HG03558 (cell line): Measurements from ENCODE around the gene ING2.
"Not testable (repeated sequence)": the region's sequence is repeated elsewhere in the genome, so short reads cannot be mapped to it uniquely, and the experiment has no call there.

Experiments used
- ATAC-seq: cut with Tn5 transposase; IDR thresholded peaks from one replicate; pipeline ENCODE4 v1.9.1; 2021; ENCODE audit warnings: moderate number of reproducible peaks; ENCODE audit not compliant: unreplicated experiment; ENCODE audit errors: extremely low read depth

ING2 gene, protein sequence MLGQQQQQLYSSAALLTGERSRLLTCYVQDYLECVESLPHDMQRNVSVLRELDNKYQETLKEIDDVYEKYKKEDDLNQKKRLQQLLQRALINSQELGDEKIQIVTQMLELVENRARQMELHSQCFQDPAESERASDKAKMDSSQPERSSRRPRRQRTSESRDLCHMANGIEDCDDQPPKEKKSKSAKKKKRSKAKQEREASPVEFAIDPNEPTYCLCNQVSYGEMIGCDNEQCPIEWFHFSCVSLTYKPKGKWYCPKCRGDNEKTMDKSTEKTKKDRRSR

GRCh38 chr4:183504930-183505610 is at the start of gene ING2:
Gene ING2 (plus strand): TSS chr4:183505058. CDS start chr4:183505196, 138 bp downstream.
- peak; percentile 18 for ATAC-seq

DNA sequence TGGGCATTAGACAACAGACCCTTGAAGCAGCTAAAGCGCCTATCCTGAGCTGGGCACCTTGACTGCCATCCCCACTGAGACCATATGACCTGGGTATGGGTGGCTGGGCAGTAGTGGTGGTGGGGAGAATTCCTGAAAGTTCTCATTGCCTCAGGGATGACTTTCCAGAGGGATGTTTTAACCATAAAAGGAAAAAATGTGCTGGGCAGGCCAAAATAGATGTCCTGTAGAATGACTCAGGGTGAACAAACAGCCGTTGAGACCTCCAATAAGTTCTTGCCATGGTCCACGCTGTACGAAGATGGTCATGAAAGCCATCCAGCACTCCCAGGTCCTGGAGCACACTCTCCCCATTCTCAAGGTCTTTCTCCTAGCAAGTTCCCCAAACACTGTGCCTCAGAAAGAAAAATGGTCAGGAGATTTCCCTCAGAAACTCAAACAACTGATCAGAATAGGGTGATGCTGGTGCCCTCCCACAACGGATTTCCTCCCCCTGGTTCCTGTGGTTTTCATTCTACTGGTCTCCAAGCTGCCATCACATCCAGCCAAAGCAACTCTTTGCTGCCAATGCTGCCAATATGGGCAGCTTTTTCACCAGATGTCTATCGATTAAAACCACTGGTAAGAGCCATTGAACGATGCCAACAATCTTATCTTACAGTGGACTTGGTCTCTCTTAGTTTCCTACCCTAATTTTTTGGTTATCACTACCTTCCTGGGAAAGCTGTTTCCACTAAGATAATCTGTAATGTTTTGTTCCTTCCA is 49.2 kb upstream of the ING2 start:
- ATAC-seq: no peak

DNA sequence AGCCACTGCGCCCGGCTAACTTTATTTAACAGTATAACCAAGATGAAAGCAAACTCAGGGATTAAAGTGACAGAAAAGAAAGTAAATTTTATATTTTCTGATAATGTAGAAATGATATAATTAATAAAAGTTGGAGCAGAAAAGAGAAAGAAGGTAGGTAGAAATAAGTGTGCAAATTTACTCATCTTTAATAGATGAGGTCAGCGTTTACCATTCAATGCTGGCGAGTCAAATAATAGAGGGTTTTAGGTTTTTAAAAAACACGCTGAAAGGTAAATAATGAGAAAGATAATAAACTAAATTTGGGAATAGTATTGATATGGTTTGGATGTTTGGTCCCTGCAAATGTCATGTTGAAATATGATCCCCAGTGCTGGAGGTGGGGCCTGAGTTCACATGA is 46.9 kb upstream of the ING2 start:
- no peak for ATAC-seq

- ATAC-seq: not testable (repeated sequence)
Measured at GRCh38 chr4:183463903-183464619, 40.8 kb upstream of the ING2 start.

GRCh38 chr4:183465879-183466278 is 39.0 kb upstream of the ING2 start:
- not testable (repeated sequence) for ATAC-seq

DNA sequence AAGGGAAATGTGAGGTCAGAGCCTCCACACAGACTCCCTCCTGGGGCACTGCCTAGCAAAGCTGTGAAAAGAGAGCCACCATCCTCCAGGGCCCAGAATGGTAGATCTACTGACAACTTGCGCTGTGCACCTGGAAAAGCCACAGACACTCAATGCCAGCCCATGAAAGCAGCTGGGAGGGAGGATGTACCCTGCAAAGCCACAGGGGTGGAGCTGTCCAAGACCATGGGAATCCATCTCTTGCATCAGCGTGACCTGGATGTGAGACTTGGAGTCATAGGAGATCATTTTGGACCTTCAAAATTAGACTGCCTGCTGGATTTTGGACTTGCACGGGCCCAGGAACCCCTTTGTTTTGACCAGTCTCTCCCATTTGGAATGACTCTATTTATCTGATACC is 37.6 kb upstream of the ING2 start:
- ATAC-seq: no peak

GRCh38 chr4:183468210-183469095 is 36.4 kb upstream of the ING2 start:
- no peak for ATAC-seq

DNA sequence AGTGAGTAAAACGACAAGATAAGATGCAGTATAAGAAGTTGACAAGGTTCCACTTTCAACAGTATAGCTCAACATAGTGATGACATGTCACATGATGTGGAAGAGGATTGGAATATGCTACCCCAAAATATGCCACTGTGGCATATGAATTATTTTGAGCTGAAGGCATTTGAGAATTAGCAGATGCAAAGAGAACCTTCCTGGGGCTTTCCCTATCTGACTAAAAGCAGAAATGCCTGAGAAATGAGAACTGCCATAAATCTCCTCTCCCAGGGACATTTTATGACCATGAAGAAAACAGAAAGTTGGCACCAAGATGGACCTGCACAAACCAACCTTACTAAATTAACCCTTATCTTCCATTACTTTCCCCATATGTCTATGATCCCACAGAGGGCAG is 35.6 kb upstream of the ING2 start:
- no peak for ATAC-seq

DNA sequence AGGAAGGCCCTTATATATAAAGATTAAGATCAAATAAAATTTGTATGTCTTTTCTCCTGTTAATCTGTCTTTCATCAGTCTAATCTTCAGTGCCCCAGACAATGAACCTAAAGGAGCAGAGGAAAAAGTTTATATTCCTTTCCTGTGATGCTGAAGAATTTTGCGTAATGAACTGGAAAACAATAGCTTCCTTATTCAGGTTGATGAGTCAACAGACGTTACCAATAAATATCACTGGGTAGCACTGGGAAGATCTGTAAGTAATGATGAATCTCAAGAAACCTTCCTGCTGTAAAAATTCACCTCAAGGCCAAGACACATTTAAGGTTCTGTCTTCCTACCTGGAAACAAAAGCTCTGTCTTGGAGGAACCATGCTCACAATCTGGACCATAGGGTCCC is 34.9 kb upstream of the ING2 start:
- no peak for ATAC-seq

DNA sequence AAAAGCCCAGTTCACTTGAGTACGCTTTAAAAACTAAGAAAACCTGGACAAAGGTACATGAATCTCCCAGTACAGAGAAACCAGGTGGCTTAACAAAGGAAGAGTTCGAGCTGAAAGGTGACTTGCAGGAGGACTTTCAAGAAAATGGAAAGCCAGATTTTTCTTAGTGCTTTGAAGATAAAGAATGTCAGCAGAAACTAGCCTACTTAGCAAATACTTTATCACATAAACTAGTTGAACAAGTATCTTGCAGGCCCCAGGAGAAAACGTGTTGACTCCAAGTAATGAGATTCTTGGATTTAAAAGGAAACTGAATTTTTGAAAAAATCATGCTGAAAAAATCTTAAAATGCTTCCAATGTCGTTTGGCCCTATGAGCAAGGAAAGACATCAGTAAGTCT is 34.0 kb upstream of the ING2 start:
- no peak for ATAC-seq

DNA sequence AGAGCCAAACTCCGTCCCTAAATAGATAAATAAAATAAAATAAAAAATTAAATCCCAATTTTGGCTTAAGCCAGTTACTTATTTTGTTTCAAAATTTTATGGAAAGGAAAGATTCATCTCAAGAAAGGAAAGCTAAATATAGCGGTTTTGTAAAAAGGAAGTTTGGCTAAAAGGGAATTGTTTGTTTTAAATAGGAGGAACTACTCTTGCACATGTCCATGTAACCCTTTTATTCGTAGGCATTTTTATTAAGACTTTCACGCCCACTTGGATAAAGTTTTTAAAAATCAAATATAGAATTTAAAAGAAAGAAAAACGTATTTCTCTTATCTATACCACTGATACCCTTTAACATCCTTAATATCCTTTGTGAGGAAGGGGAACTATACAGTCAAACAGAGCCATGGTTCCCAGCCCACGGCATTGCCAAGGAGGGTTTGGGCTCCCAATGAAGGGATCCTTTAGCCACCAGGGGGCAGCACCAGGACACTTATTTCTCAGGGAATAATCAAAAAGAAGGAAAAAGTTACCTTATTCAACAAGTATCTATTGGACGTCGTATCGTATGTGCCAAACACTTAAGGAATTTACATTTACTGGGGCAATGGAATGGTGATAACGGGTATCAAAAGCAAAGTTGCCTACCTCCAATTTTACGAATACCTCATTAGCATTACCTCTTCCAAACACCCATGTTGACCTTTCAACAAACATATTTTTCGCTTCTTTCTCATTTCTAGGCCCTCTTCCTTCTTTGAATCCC is 32.7 kb upstream of the ING2 start:
- ATAC-seq: no peak

GRCh38 chr4:183478123-183478522 is 26.7 kb upstream of the ING2 start:
- ATAC-seq: no peak

DNA sequence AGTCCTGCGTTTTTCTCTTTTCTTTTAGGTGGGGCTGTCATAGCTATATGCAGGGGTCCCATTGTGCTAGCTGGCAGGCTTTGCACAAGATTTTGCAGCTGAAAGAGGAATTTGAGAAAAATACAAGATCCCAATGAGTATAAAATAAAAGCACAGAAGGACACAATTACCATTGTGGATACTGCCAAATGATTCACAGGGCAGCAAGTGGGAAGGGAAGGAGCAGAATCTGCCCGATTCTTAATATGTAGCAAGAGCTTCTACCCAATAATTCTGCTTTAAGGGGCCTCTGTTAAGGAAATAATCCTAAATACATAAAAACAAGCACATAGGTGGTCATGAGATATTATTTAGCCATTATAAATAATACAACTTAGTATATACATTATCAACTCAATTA is 25.9 kb upstream of the ING2 start:
- no peak for ATAC-seq

DNA sequence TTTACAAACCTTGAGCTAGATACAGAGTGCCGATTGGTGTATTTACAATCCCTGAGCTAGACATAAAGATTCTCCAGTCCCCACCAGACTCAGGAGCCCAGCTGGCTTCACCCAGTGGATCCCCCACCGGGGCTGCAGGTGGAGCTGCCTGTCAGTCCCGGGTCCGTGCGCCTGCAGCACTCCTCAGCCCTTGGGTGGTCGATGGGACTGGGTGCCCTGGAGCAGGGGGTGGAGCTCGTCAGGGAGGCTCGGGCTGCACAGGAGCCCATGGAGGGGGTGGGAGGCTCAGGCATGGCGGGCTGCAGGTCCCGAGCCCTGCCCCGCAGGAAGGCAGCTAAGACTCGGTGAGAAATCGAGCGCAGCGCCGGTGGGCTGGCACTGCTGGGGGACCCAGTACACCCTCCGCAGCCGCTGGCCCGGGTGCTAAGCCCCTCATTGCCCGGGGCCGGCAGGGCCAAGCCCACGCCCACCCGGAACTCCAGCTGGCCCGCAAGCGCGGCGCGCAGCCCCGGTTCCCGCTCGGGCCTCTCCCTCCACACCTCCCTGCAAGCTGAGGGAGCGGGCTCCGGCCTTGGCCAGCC is 22.3 kb upstream of the ING2 start:
- not testable (repeated sequence) for ATAC-seq

GRCh38 chr4:183483997-183484396 is 20.9 kb upstream of the ING2 start:
- ATAC-seq: no peak

DNA sequence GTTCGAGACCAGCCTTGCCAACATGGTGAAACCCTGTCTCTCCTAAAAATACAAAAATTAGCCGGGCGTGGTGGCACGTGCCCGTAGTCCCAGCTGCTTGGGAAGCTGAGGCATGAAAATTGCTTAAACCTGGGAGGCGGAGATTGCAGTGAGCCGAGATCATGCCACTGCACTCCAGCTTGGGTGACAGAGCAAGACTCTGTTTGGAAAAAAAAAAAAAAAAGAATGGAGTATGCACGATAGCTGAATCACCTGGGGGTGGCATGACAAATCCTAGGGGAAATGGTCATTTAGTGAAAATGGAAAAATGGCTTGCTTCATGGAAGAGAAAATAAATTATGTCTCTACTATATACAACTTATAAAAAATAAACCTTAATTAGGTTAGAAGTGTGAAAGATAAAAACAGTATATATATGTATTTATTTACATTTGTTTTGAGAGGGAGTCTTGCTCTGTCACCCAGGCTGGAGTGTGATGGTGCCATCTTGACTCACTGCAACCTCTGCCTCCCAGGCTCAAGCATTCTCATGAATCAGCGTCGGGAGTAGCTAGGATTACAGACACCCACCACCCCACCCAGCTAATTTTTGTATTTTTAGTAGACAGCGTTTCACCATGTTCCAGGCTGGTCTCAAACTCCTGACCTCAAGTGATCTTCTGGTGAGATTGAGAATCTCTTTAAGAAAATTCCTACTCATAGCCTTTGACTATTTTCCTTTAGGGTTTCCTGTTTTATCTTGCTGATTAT is 19.3 kb upstream of the ING2 start:
- ATAC-seq: no peak

DNA sequence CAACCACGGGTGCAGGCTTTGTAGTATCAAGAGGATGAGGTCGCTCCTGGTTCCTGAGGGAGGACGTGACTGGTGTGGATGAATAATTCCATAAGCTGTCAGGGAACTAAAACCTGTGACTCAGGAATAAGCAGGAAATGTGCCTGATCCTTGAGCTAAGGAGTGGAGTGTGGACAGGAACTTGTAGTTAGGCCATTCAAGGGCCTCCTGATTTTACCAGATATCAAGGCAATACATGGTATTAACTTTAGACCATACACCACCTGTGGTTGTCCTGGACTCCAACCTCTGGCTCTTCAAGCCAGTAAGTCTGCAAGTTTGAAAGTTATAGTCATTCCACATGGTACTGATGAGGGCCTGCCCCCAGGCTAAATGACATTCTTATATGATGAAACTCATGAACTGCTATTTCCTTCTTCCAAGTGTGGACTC is 12.1 kb upstream of the ING2 start:
- no peak for ATAC-seq

GRCh38 chr4:183493246-183493645 is 11.6 kb upstream of the ING2 start:
- ATAC-seq: no peak
